Activated naive CD4-positive, alpha-beta T cell (primary cell): ENCODE results near the gene MFGE8.

Experiments
- DNase-seq, 4 experiments: peaks; one replicate each; lab custom pipeline; 2025; lab: John Stamatoyannopoulos, UW

MFGE8 gene

DNA sequence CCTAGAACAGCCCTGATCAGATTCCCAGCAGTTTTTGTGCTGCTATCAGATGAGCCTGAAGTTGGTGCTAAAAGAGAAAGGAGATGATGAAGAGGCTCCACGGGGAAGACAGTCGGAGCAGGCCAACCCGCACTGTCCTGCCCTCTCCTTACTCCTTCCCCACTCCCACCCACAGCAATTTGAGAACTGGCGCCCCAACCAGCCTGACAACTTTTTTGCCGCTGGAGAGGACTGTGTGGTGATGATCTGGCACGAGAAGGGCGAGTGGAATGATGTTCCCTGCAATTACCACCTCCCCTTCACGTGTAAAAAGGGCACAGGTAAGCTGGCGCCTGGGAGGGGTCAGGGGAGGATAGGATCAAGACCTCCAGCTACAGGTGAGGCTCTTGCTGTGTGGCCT is 40.5 kb downstream of the MFGE8 start:
- DNase-seq, result no peak

DNA sequence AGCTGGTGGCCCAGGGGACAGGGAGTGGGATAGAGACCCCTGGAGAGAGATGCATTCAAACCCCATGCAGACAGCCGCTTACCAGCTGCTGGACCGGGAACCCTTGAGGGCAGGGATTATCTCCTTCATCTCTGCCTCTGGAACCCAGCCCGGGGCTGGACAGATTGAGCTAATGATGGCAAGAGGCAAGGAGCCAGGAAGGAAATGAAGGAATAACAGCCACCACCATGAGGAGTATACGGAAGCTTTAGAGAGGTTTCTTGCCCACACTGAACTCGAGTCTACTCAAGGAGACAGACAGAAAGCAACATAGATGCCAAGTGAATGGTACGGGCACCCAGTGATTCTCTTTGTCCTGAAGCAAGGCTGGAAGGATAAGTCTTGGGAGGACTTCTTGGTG is 41.1 kb downstream of the MFGE8 start:
- DNase-seq, result no peak

DNA sequence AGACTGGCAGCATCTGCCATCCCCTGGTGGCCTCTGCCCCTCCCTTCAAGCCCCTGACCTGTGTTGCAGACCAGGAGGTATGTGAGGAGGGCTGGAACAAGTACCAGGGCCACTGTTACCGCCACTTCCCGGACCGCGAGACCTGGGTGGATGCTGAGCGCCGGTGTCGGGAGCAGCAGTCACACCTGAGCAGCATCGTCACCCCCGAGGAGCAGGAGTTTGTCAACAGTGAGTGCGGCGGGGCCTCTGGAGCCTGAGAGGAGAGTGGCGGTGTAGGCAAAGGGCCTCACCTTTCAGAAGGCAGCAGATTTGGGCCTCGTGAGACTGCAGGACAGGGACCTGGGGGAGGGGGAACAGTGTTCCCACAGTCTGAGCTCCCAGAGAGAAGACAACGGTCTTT is 41.9 kb downstream of the MFGE8 start:
- DNase-seq, result no peak

DNA sequence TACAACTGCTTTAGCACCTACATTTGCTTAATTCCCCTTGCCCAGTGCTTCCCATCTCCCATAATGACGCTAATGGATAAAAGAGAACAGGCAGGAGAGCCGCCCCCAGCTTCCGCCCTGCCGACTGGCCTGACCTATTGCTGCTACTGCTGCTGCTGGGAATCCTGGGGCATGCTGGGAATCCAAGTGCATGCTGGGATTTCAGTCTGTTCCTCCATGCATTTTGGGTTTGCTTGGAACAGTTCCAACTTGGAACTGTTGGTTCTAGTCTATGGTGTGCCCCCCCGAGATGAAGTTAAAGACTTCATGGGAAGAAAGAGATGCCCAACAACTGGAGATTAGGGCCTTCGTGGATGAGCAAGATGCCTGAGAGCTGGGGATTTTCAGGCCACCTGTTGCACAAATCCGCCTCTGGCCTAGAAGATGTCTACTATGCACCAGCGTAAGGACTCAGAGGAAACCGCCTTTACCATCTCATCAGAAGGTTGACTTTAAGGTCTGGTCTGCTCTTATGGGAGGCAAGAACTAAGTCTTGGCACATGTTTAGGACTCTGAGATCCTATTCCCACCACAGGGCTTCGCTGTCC is 46.8 kb downstream of the MFGE8 start:
- no peak for DNase-seq

DNA sequence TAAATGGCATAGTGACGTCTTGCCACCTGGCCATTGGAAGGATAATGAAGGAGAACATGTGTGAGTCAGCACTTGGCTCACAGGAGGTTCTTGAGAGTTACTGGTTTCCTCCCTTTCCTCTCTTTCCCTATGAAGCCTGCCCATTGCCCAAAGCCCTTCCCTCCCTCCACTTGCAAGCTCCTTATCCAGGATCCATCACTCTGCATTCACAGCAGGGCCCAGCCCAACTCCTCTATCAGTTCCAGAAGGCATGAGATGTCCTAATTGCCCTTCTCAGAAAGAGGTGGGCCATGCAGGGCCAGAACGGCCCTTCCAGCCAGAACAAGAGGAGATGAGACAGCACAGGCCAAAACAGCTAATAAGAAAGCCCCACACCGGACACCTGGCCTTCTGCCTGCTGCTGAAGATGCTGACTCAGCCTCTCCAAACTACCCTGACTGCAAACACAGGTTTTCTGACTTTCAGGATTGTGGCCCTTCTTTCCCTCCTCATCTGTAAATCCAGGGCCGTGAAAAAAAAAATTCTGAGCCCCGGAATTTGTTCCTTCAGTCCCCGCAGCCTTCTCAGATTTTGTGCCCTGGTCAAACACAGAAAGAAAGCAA is 47.6 kb downstream of the MFGE8 start:
- no peak for DNase-seq

DNA sequence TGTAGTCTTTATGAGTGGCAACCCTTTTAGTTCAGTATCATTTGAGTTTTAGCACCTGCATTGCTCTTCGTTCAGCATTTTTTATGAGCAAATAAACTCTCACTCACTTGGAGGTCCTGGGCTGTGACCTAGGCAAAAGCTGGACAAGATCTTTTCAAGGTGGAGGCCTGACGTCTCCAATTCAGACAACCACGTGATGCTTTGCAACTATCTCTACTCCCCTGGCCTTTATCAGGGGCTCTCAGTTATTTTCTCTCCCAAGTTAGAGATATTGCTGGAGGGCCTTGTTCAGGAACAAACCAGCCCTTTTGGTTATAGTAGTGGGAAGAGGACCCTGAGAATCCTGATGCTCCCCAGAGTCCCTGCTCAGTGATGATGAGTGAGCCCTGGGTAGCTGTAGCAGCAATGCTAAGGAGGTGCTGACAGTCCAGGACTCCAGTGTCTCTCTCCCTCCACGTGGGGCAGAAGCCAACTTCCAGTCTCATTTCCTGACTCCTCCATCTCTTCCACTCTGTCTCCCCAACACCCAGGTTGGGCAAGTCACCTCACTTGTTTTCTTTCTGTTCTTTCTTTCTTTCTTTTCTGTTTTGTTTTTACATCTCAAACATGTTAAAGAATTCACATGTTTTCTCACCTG is 48.2 kb downstream of the MFGE8 start:
- DNase-seq, result no peak

DNA sequence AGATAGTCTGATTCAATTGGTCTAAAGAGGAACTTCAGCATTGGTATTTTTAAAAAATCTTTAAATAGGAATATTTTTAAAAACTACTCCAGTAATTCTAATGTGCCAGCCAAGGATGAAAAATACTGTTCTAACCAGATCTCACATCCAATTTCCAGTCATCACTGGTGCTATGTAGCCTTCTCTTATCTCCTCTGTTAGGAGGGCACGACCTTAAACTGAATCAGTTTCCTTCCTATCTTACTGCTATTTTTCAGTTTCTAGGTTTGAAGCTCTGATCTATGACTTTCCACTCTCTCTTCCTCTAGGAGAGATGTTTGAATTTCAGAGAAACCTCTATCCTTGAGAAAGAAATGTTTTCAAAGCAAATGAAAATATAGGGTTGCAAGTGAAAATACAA is 49.8 kb downstream of the MFGE8 start:
- DNase-seq, result no peak

DNA sequence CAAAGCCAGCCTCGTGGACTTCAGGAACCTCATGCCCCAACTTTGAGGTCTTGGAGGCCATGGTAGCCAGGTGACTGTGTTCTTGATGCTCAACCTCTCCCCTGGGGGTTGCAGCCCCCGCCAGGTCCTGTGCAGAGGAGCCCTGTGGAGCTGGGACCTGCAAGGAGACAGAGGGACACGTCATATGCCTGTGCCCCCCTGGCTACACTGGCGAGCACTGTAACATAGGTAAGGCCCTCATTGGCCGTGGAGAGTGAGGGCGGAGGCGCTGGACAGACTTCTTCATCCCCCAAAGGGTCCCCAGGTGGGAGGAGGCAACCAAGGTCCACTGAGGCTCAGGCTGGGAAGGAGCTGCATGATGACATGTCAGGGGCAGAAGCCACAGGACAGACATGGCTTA is 53.0 kb downstream of the MFGE8 start:
- no peak for DNase-seq

DNA sequence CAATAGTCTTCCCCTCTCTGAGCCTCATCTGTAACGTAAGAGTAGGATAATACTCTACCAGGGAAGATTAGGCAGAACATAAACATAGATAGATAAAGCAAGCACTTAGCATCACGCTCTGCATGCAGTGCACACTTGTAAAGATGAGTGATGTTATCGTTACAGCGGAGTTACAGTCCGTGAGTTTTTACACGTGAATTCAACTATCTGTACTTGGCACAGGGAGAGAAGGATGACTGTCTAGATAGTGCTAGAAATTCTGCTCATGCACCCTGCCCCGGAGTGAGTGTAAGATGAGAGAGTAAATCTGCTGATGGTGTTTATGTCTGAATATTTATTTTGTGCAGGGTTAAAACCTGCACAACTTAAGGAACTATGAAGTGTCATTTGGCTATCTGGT is 53.6 kb downstream of the MFGE8 start:
- DNase-seq, result no peak

DNA sequence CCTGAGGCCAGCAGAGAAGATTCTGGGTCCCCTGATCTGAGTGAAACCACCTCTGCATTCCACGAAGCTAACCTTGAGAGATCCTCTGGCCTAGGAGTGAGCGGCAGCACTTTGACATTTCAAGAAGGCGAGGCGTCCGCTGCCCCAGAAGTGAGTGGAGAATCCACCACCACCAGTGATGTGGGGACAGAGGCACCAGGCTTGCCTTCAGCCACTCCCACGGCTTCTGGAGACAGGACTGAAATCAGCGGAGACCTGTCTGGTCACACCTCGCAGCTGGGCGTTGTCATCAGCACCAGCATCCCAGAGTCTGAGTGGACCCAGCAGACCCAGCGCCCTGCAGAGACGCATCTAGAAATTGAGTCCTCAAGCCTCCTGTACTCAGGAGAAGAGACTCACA is 54.2 kb downstream of the MFGE8 start:
- no peak for DNase-seq

DNA sequence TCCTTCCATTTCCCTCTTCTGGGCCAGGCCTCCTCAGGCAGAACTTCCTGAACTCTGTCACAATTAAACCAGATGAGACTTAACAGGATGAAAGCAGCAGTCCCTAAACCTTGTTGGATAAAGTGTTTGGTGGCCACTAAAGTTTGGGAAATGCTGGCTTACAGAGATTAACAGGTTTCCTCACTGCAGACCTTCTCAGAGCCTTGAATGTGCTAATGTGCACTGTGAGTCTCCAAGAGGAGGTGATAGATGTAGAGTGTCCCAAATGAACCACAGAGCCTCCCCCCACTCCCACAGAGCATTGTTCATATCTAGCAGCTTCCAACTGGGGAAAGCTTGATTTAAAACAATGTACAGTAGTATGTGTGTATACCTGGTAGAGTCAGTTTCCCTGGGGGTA is 60.7 kb downstream of the MFGE8 start:
- no peak for DNase-seq

DNA sequence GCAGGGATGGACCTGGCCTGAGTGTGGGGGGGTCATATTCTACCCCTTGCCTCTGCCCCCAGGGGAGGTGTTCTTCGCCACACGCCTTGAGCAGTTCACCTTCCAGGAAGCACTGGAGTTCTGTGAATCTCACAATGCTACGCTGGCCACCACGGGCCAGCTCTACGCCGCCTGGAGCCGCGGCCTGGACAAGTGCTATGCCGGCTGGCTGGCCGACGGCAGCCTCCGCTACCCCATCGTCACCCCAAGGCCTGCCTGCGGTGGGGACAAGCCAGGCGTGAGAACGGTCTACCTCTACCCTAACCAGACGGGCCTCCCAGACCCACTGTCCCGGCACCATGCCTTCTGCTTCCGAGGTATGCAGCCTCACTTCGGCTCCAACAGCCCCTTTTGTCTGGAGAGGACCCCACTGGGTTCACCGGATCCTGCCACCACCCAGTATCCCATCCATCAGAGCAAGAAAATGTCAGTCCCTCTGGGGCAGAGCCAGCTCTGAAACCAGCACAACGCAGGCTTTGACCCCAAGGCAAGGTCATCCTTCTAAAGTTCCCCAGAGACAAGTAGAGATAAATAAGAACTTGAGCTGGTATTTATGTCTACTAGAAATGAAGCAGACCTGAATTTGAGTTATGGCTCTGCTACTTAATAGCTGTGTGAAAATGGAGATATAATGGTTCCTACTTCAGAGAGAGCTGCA is 63.7 kb downstream of the MFGE8 start:
- no peak for DNase-seq
